HG02981 (cell line): ENCODE results near the gene MYEF2.

Experiments
- ATAC-seq: cut with Tn5 transposase; IDR thresholded peaks from one replicate; pipeline ENCODE4 v1.9.1; 2021; ENCODE audit warnings: mild to moderate bottlenecking, moderate library complexity; ENCODE audit not compliant: unreplicated experiment

The MYEF2 gene

GRCh38 chr15:48145923-48146322, 32.2 kb downstream of the MYEF2 start:
- ATAC-seq = no peak

GRCh38 chr15:48144889-48145288, 33.2 kb downstream of the MYEF2 start:
- no peak for ATAC-seq

- no peak for ATAC-seq
These were observed 34.2 kb downstream of the MYEF2 start for GRCh38 chr15:48143856-48144255.

GRCh38 chr15:48132874-48133273, 45.2 kb downstream of the MYEF2 start:
- ATAC-seq = no peak

- no peak for ATAC-seq
These were observed 46.8 kb downstream of the MYEF2 start for GRCh38 chr15:48131324-48131723.

GRCh38 chr15:48126667-48127355, 51.3 kb downstream of the MYEF2 start:
- no peak for ATAC-seq

GRCh38 chr15:48121849-48122248, 56.2 kb downstream of the MYEF2 start:
- ATAC-seq = no peak

- no peak for ATAC-seq
These were observed 57.4 kb downstream of the MYEF2 start, which contains the start of gene SLC24A5 for GRCh38 chr15:48120745-48121144. TSS of gene SLC24A5 (plus strand) at chr15:48120990. CDS start at chr15:48121045, 55 bp downstream.

GRCh38 chr15:48119277-48119676, 58.8 kb downstream of the MYEF2 start:
- ATAC-seq = no peak

- ATAC-seq = no peak
These were observed 65.9 kb downstream of the MYEF2 start for GRCh38 chr15:48112242-48112641.

- ATAC-seq = no peak
These were observed 68.1 kb downstream of the MYEF2 start for GRCh38 chr15:48109856-48110531.

GRCh38 chr15:48109212-48109611, 68.9 kb downstream of the MYEF2 start:
- ATAC-seq = no peak

GRCh38 chr15:48105936-48106335, 72.2 kb downstream of the MYEF2 start:
- no peak for ATAC-seq

- no peak for ATAC-seq
These were observed 74.4 kb downstream of the MYEF2 start for GRCh38 chr15:48103647-48104046.

- no peak for ATAC-seq
These were observed 75.9 kb downstream of the MYEF2 start for GRCh38 chr15:48102167-48102566.

GRCh38 chr15:48101376-48101961, 76.6 kb downstream of the MYEF2 start:
- no peak for ATAC-seq

GRCh38 chr15:48097264-48097663, 80.8 kb downstream of the MYEF2 start:
- ATAC-seq = no peak

GRCh38 chr15:48096813-48097212, 81.3 kb downstream of the MYEF2 start:
- ATAC-seq = no peak

GRCh38 chr15:48096355-48096786, 81.7 kb downstream of the MYEF2 start:
- no peak for ATAC-seq

GRCh38 chr15:48091522-48091921, 86.6 kb downstream of the MYEF2 start:
- no peak for ATAC-seq

- ATAC-seq = no peak
These were observed 87.4 kb downstream of the MYEF2 start for GRCh38 chr15:48090666-48091065.

GRCh38 chr15:48090115-48090514, 88.0 kb downstream of the MYEF2 start:
- ATAC-seq = no peak
